Duodenal mucosa (tissue), 2 donors: ENCODE results near the gene COMMD4.
"Not testable (repeated sequence)": the region's sequence is repeated elsewhere in the genome, so short reads cannot be mapped to it uniquely, and the experiment has no call there.

Experiments
- H3K27ac ChIP-seq: one replicate; pipeline ENCODE4 v1.7.0; 2013; ENCODE audit warnings: low read depth, low read length
- H3K27me3 ChIP-seq, 2 donors: one replicate each; pipeline ENCODE4 v1.7.0; 2013; ENCODE audit warnings: low read length in 2 of 2, control low read depth in 1 of 2; ENCODE audit not compliant: insufficient read depth in 2 of 2, control insufficient read depth in 1 of 2
- H3K36me3 ChIP-seq, 2 donors: one replicate each; pipeline ENCODE4 v1.7.0; 2013; ENCODE audit warnings: low read length in 2 of 2, control low read depth in 1 of 2; ENCODE audit not compliant: insufficient read depth in 2 of 2, control insufficient read depth in 1 of 2
- H3K4me1 ChIP-seq, 2 donors: one replicate each; pipeline ENCODE4 v1.7.0; 2013; ENCODE audit warnings: low read length in 2 of 2, control low read depth in 1 of 2; ENCODE audit not compliant: insufficient read depth in 2 of 2, control insufficient read depth in 1 of 2
- H3K4me3 ChIP-seq, 2 donors: one replicate each; pipeline ENCODE4 v1.7.0; 2013; ENCODE audit warnings: low read length in 2 of 2, low read depth in 1 of 2
- H3K9ac ChIP-seq, 2 donors: one replicate each; pipeline ENCODE4 v1.7.0; 2013; ENCODE audit warnings: low read length in 2 of 2, low read depth in 1 of 2
- H3K9me3 ChIP-seq, 2 donors: one replicate each; pipeline ENCODE4 v1.7.0; 2013; ENCODE audit warnings: low read length in 2 of 2, control low read depth in 1 of 2; ENCODE audit not compliant: control insufficient read depth in 1 of 2

Gene COMMD4

DNA sequence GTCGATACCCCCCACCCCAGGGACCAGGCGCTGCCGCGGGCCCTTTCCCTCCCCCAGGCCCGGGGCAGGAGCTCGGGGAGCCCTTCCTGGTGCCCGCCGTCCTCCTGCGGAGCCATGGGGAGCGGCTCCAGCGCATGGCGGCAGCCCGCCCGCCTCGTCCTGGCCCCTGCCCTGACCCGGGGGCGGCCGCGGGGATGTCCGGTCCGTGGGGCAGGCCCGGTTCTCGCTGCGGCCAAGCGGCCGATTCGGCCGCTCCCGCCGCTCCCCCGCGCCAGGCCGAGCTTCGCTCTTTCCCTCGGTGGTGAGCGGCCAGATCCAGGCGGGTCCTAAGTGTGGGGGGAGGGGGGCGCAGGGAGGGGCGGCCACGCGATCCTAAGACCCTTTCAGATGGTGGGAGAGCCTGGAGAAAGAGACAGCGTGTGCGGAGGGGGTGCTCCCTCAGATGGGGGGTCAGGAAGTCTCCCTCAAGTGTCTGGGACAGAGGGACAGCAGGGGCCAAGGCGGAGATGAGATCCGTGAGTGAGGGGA lies 12.2 kb downstream of the COMMD4 start:
- H3K27ac ChIP-seq, result no peak overlapping the region

DNA sequence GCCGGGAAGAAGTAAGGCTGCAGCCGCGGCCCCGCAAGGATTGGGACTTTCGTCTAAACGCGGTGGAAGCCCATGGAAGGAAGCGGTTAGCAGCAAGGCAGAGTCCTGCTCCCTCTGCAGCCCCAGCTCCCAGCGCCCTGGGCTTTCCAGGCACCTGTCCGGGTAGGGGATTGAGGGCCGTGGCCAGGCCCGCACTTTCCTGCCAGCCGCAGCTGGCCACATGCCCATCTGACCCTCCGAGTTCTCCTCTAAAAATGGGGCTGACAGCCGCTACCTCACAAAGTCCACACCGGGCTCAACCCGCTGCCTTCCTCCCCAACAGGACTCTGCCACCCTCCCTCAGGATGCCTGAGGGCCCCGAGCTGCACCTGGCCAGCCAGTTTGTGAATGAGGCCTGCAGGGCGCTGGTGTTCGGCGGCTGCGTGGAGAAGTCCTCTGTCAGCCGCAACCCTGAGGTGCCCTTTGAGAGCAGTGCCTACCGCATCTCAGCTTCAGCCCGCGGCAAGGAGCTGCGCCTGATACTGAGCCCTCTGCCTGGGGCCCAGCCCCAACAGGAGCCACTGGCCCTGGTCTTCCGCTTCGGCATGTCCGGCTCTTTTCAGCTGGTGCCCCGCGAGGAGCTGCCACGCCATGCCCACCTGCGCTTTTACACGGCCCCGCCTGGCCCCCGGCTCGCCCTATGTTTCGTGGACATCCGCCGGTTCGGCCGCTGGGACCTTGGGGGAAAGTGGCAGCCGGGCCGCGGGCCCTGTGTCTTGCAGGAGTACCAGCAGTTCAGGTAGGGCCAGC lies 12.9 kb downstream of the COMMD4 start:
- Histone ChIP-seq H3K27me3 (no peaks in the 10 kb centered on the region), H3K4me1 (peaks cover 14 to 24% of the 10 kb centered on the region in 2 donors), H3K27ac (no peak overlapping the region), H3K9me3 (no peaks in the 10 kb centered on the region), H3K9ac (peak overlapping the region; percentile 74 to 88), H3K4me3 (peak overlapping the region; percentile 89 to 96), H3K36me3 (peaks cover 3% of the 10 kb centered on the region in 2 donors)

More for the DNA sequence above, 12.2 kb downstream of the COMMD4 start:
- H3K9ac ChIP-seq, result peak overlapping the region; percentile 74 to 88
- H3K4me1 ChIP-seq, result peaks cover 14 to 24% of the 10 kb centered on the region in 2 donors
- no peaks in the 10 kb centered on the region for H3K27me3 ChIP-seq
- H3K4me3 ChIP-seq, result peak overlapping the region; percentile 89 to 96
- H3K9me3 ChIP-seq, result no peaks in the 10 kb centered on the region
- H3K36me3 ChIP-seq, result no peaks in the 10 kb centered on the region

- H3K9ac ChIP-seq, H3K27ac ChIP-seq, H3K4me3 ChIP-seq, H3K9me3 ChIP-seq, H3K27me3 ChIP-seq, H3K36me3 ChIP-seq: not testable (repeated sequence)
- H3K4me1 ChIP-seq, result peaks cover 14 to 24% of the 10 kb centered on the region in 2 donors
Measured at GRCh38 chr15:75349351-75349669, 13.4 kb downstream of the COMMD4 start.

GRCh38 chr15:75349851-75350588 lies 14.2 kb downstream of the COMMD4 start:
- Histone ChIP-seq H3K36me3 (peaks cover 4 to 10% of the 10 kb centered on the region in 2 donors), H3K27ac (no peak overlapping the region), H3K9me3 (no peaks in the 10 kb centered on the region), H3K4me1 (peaks cover 14 to 24% of the 10 kb centered on the region in 2 donors), H3K27me3 (no peaks in the 10 kb centered on the region), H3K4me3 (no peak overlapping the region), H3K9ac (no peak overlapping the region)

- no peak overlapping the region for H3K27ac ChIP-seq
- peaks cover 14 to 24% of the 10 kb centered on the region in 2 donors for H3K4me1 ChIP-seq
- H3K9me3 ChIP-seq, result no peaks in the 10 kb centered on the region
- no peak overlapping the region for H3K9ac ChIP-seq
- H3K36me3 ChIP-seq, result peaks cover 4 to 16% of the 10 kb centered on the region in 2 donors
- no peak overlapping the region for H3K4me3 ChIP-seq
- H3K27me3 ChIP-seq, result no peaks in the 10 kb centered on the region
Measured at GRCh38 chr15:75350601-75351361, 14.9 kb downstream of the COMMD4 start.

DNA sequence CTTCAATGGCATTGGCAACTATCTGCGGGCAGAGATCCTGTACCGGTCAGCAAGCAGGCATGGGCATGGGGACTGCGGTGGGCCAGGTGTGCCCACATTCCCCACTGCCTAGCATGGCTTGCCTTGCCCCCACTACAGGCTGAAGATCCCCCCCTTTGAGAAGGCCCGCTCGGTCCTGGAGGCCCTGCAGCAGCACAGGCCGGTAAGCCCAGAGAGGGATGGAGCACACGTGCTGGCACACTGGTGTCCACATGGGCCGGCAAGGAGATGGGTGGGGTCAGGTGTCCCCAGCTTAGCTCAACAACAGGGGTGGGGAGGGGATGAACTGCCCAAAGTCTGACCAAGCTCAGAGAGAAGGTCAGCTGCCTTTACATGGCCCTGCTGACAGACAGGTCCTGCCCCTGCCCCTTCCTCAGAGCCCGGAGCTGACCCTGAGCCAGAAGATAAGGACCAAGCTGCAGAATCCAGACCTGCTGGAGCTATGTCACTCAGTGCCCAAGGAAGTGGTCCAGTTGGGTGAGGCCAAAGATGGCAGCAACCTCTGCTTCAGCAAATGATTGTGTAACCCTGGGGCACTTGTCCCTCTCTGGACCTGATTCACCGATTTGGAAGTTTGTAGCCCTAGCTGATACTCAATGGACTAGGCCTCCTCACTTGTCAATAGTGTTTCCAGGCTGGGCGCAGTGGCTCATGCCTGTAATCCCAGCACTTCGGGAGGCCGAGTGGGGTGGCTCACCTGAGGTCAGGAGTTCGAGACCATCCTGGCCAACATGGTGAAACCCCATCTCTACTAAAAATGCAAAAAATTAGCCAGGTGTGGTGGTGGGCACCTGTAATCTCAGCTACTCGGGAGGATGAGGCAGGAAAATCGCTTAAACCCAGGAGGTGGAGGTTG lies 16.6 kb downstream of the COMMD4 start:
- Histone ChIP-seq H3K9ac (no peak overlapping the region), H3K9me3 (no peaks in the 10 kb centered on the region), H3K36me3 (peaks cover 12 to 29% of the 10 kb centered on the region in 2 donors), H3K4me3 (no peak overlapping the region), H3K27me3 (no peaks in the 10 kb centered on the region), H3K4me1 (peaks cover 14 to 21% of the 10 kb centered on the region in 2 donors), H3K27ac (no peak overlapping the region)

DNA sequence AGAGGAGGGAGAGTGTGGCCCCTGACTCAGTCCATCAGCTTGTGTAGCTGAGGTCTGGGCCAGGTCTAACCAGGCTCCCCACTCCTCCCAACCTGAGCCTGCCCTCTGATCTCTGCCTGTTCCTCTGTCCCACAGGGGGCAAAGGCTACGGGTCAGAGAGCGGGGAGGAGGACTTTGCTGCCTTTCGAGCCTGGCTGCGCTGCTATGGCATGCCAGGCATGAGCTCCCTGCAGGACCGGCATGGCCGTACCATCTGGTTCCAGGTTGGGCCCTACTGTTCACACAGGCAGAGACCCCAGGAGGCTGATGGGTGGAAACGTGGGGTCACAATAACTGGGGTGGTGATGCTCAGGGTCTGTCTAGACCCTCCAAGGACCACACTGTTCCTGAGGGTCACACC lies 17.7 kb downstream of the COMMD4 start:
- H3K4me3 ChIP-seq, result no peak overlapping the region
- peaks cover 14 to 17% of the 10 kb centered on the region in 2 donors for H3K4me1 ChIP-seq
- no peak overlapping the region for H3K9ac ChIP-seq
- H3K9me3 ChIP-seq, result no peaks in the 10 kb centered on the region
- H3K27me3 ChIP-seq, result no peaks in the 10 kb centered on the region
- no peak overlapping the region for H3K27ac ChIP-seq
- peaks cover 18 to 38% of the 10 kb centered on the region in 2 donors for H3K36me3 ChIP-seq

DNA sequence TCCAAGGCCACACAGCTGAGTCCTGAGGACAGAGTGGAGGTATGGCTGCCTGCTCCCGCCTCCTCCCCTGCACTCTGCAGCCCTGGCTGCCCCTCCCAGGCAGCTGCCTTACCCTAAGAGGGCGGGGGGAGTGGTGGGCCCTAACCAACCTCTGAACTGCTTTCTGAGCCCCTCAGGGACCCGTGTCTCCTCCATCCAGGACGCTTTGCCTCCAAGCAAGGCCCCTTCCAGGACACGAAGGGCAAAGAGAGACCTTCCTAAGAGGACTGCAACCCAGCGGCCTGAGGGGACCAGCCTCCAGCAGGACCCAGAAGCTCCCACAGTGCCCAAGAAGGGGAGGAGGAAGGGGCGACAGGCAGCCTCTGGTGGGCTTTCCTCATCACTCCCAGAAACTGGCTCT lies 18.6 kb downstream of the COMMD4 start:
- Histone ChIP-seq H3K9ac (no peak overlapping the region), H3K9me3 (no peaks in the 10 kb centered on the region), H3K27ac (no peak overlapping the region), H3K36me3 (peaks cover 24 to 45% of the 10 kb centered on the region in 2 donors), H3K4me1 (peaks cover 7 to 10% of the 10 kb centered on the region in 2 donors), H3K27me3 (no peaks in the 10 kb centered on the region), H3K4me3 (no peak overlapping the region)

- Histone ChIP-seq H3K9ac (no peak overlapping the region), H3K9me3 (no peaks in the 10 kb centered on the region), H3K4me1 (peaks cover 0 to 2% of the 10 kb centered on the region in 2 donors), H3K27ac (no peak overlapping the region), H3K4me3 (no peak overlapping the region), H3K27me3 (no peaks in the 10 kb centered on the region), H3K36me3 (peaks cover 28 to 54% of the 10 kb centered on the region in 2 donors)
Measured at GRCh38 chr15:75355369-75355768, 19.5 kb downstream of the COMMD4 start.
